ENCODE data around the gene DLG2. TPM values are rescaled to one million over a fixed set of nuclear protein-coding genes. Genes with fewer than 3 reads are reported as not detected.

The DLG2 gene
- total and polyA plus RNA-seq, 9 of the 15 experiments (the other 6 are each of a cell fraction or from before 2014, with no cell fraction given), result 0.52 to 1.6 (median 0.95) TPM

GRCh38 chr11:85127349-85127748, 499.8 kb downstream of the DLG2 start:
- Histone ChIP-seq H3K79me2 (ENCODE audit: control insufficient read depth, insufficient read depth, low read length) (no peaks in the 10 kb centered on the region), H3K4me1 (replicated peaks in 1 of 2; ENCODE audit: control insufficient read depth in 2 of 2, insufficient read depth in 2 of 2, low read length in 2 of 2) (no peaks in the 10 kb centered on the region), H4K20me1 (replicated peaks; ENCODE audit: control insufficient read depth, insufficient read depth, low read length) (no peaks in the 10 kb centered on the region), H3K9me3 (replicated peaks; ENCODE audit: control insufficient read depth, insufficient read depth, low read depth, low read length) (no peaks in the 10 kb centered on the region), H3K27ac (ENCODE audit: extremely low read depth, low read depth, low read length) (no peak overlapping the region), H3K36me3 (ENCODE audit: control insufficient read depth, insufficient read depth, low read length) (no peaks in the 10 kb centered on the region), H2AFZ (ENCODE audit: low read depth, low read length) (no peak overlapping the region), H3K9me1 (ENCODE audit: control insufficient read depth, insufficient read depth, low read length) (no peaks in the 10 kb centered on the region), H3K4me2 (ENCODE audit: insufficient read depth, low read length) (no peak overlapping the region), H3K9ac (ENCODE audit: insufficient read depth in 1 of 2, low read depth in 2 of 2, low read length in 2 of 2) (no peak overlapping the region), H3K4me3 (no peak overlapping the region), H3K27me3 (ENCODE audit: control insufficient read depth in 2 of 2, insufficient read depth in 2 of 2, low read length in 2 of 2) (no peaks in the 10 kb centered on the region)
- 0% methylated on average over 1 of the region's 2 CpGs for WGBS (ENCODE audit: insufficient coverage, low coverage, missing lambda C conversion rate)
- BruUV-seq (replicated peaks), result no TSS peak
- in situ Hi-C loops (cut with MboI) (no loop called here), intact Hi-C loops (cut with micrococcal nuclease) (no loop called here)
- ATAC-seq (no peak), FAIRE-seq (no peak), DNase-seq (ENCODE audit: extremely low read depth in 1 of 4, low spot score in 3 of 4) (no peak)
- no peak for TF ChIP-seq TAL1 (IDR thresholded peaks at IDR 0.05)
- CTCF ChIA-PET (ENCODE audit: low intra/inter-chr PET ratio), result no interaction called here
- POLR2A ChIA-PET, result no interaction called here

- H3K4me3 ChIP-seq, result no peak overlapping the region
- POLR2A ChIA-PET, result no interaction called here
- ATAC-seq (no peak), DNase-seq (ENCODE audit: extremely low read depth in 1 of 4, low spot score in 3 of 4) (no peak), FAIRE-seq (no peak)
- H3K9me3 ChIP-seq (replicated peaks; ENCODE audit: control insufficient read depth, insufficient read depth, low read depth, low read length), result no peaks in the 10 kb centered on the region; the same call in 1 of the 2 replicates
- intact Hi-C loops (cut with micrococcal nuclease), result no loop called here
- no peak overlapping the region for H3K4me2 ChIP-seq (ENCODE audit: insufficient read depth, low read length)
- no peak overlapping the region for H3K27ac ChIP-seq (ENCODE audit: extremely low read depth, low read depth, low read length)
- no TSS peak for BruUV-seq (replicated peaks)
- H3K27me3 ChIP-seq (ENCODE audit: control insufficient read depth in 2 of 2, insufficient read depth in 2 of 2, low read length in 2 of 2), result no peaks in the 10 kb centered on the region
- in situ Hi-C loops (cut with MboI), result no loop called here
- CTCF ChIA-PET (ENCODE audit: low intra/inter-chr PET ratio), result no interaction called here
- WGBS (ENCODE audit: insufficient coverage, low coverage, missing lambda C conversion rate), result 0% methylated on average over 1 of the region's 1 CpG
- no peak overlapping the region for H3K9ac ChIP-seq (ENCODE audit: insufficient read depth in 1 of 2, low read depth in 2 of 2, low read length in 2 of 2)
- TF ChIP-seq STAG1 (CRISPR knock-in tag; IDR thresholded peaks at IDR 0.05; ENCODE audit: borderline replicate concordance) (no peak), ARID1B (IDR thresholded peaks at IDR 0.05) (no peak), CCAR2 (IDR thresholded peaks at IDR 0.05; ENCODE audit: low read depth, low read length) (no peak), ZSCAN29 (IDR thresholded peaks at IDR 0.05) (no peak), ZC3H11A (IDR thresholded peaks at IDR 0.05; ENCODE audit: low read depth, low read length) (no peak)
- H3K36me3 ChIP-seq (ENCODE audit: control insufficient read depth, insufficient read depth, low read length), result no peaks in the 10 kb centered on the region
- no peaks in the 10 kb centered on the region for H3K4me1 ChIP-seq (replicated peaks in 1 of 2; ENCODE audit: control insufficient read depth in 2 of 2, insufficient read depth in 2 of 2, low read length in 2 of 2)
- H3K79me2 ChIP-seq (ENCODE audit: control insufficient read depth, insufficient read depth, low read length), result no peaks in the 10 kb centered on the region
- H4K20me1 ChIP-seq (replicated peaks; ENCODE audit: control insufficient read depth, insufficient read depth, low read length), result no peaks in the 10 kb centered on the region
- H2AFZ ChIP-seq (ENCODE audit: low read depth, low read length), result no peak overlapping the region
- no peaks in the 10 kb centered on the region for H3K9me1 ChIP-seq (ENCODE audit: control insufficient read depth, insufficient read depth, low read length)
These were observed 503.4 kb downstream of the DLG2 start for GRCh38 chr11:85123752-85124231.

All from K562 (cell line).